HepG2 (cell line): ENCODE results near the gene CDC14A. TPM values are rescaled to one million over a fixed set of nuclear protein-coding genes. Genes with fewer than 3 reads are reported as not detected.

Experiments
- ETV5 ChIP-seq: IDR thresholded peaks from 2 replicates; pipeline ENCODE4 v1.6.1; 2018; ENCODE audit warnings: missing biosample characterization, missing genetic modification reagents, inconsistent platforms, borderline replicate concordance
- MYC ChIP-seq: sonication (generic); formaldehyde crosslinking; IDR thresholded peaks from 2 replicates; pipeline ENCODE4 v1.9.0; 2021; ENCODE audit warnings: missing genetic modification reagents, borderline replicate concordance
- NFYB ChIP-seq: sonication (generic); formaldehyde crosslinking; IDR thresholded peaks from 2 replicates; pipeline ENCODE4 v1.4.0; 2020; ENCODE audit warnings: missing genetic modification reagents
- PCBP2 ChIP-seq: fragments of 200-400 bp; formaldehyde crosslinking; optimal IDR thresholded peaks from 2 replicates; pipeline ENCODE3; 2018; ENCODE audit warnings: low read length, low read depth; ENCODE audit not compliant: poor library complexity, severe bottlenecking
- RNF2 ChIP-seq: fragments of 450-650 bp; conservative IDR thresholded peaks from 2 replicates; pipeline ENCODE4 v1.6.1; 2016; ENCODE audit warnings: low read depth
- ZFP62 ChIP-seq: sonication (generic); formaldehyde crosslinking; IDR thresholded peaks from 2 replicates; pipeline ENCODE4 v1.4.0; 2020; ENCODE audit warnings: missing genetic modification reagents
- ZNF276 ChIP-seq: sonication (generic); formaldehyde crosslinking; IDR thresholded peaks from 2 replicates; pipeline ENCODE4 v1.4.0; 2020; ENCODE audit warnings: mild to moderate bottlenecking, low read depth, missing genetic modification reagents
- ZNF34 ChIP-seq: sonication (generic); formaldehyde crosslinking; IDR thresholded peaks from 2 replicates; pipeline ENCODE4 v1.4.0; 2020; ENCODE audit warnings: mild to moderate bottlenecking, missing genetic modification reagents, borderline replicate concordance
- ZNF350 ChIP-seq: sonication (generic); formaldehyde crosslinking; IDR thresholded peaks from 2 replicates; pipeline ENCODE4 v1.4.0; 2020; ENCODE audit warnings: mild to moderate bottlenecking, low read depth, missing genetic modification reagents, borderline replicate concordance
- ZNF512 ChIP-seq: sonication (generic); formaldehyde crosslinking; IDR thresholded peaks from 2 replicates; pipeline ENCODE4 v1.4.0; 2020; ENCODE audit warnings: mild to moderate bottlenecking, missing genetic modification reagents
- ZNF646 ChIP-seq: sonication (generic); formaldehyde crosslinking; IDR thresholded peaks from 2 replicates; pipeline ENCODE4 v1.9.0; 2021; ENCODE audit warnings: mild to moderate bottlenecking, missing genetic modification reagents
- polyA plus RNA-seq, 8 experiments: library from polyadenylated mRNA; depleted of rRNA in 3 of 8; stranded (reverse) in 7 of 8; unstranded in 1 of 8; fragments of >200 nt; fragmentation: Illumina TruSeq in 4 of 8; extraction: Trizol in 4 of 8; gene quantifications; 2 replicates each; pipeline versions ENCODE4 v1.2.1 to v1.2.3, GENCODE V29; 2011 to 2016; ENCODE audit warnings: low read depth in 4 of 8, missing spikeins in 1 of 8, mixed read lengths in 1 of 8; ENCODE audit not compliant: insufficient read depth in 1 of 8
- total RNA-seq, 5 experiments: library from RNA; depleted of rRNA; stranded (reverse); fragments of >200 nt; fragmentation: Illumina TruSeq; extraction: Trizol; gene quantifications; 2 replicates each; pipeline ENCODE4 v1.2.3, GENCODE V29; 2016; ENCODE audit warnings: low read depth in 1 of 5
- TF ChIP-seq, protein P1 (sequence below): sonication (generic); formaldehyde crosslinking; IDR thresholded peaks from 2 replicates; pipeline ENCODE4 v1.5.1; 2020; ENCODE audit warnings: missing genetic modification reagents, mild to moderate bottlenecking, borderline replicate concordance

Gene CDC14A
- total and polyA plus RNA-seq, 2 of the 13 experiments (the other 11 are each of a cell fraction or from before 2014, with no cell fraction given) = 2.8 to 4.9 TPM

DNA sequence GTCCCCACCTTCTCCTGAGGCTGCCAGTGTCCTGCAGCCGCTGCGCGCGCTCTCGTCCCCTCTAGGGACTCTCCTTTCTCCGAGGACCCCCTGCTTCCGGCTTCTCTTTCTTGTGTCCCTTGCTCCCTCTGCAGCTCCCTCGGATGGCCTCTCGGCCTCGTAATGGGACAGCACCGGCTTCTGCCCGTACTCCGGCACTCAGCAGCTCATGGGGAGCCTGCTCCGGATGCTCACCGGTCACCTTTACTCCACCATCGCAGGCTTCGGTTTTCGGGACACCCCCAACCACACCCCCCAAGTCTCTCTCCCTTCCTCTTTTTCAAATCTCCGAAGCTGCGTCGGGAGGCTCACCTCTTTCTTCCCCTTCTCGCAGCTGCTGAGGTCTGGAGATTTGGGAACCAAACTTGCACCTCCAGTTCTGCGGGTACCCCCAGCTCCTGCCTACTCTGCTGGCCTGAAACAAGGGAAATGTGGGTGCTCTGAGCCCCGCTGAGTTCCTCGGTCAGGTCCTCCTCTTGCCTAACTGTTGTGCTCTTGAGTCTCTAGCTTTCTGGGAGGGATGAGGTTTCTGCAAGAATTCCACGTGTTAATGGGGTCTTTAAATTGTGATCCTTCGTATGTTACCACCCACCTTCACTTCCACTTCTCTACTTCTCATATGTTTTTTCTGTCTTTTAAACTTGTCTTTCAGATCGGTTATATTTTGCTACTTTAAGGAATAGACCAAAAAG is 930 bp downstream of the CDC14A start (continued):
- 0 out of 2 replicates have a peak, but pooled peaks have one; percentile 11 for TF ChIP-seq ZNF350 (CRISPR knock-in tag)
- no peak; the same call in 1 of the 2 replicates for TF ChIP-seq MYC
- TF ChIP-seq ZNF276 = no peak
- TF ChIP-seq, protein P1, sequence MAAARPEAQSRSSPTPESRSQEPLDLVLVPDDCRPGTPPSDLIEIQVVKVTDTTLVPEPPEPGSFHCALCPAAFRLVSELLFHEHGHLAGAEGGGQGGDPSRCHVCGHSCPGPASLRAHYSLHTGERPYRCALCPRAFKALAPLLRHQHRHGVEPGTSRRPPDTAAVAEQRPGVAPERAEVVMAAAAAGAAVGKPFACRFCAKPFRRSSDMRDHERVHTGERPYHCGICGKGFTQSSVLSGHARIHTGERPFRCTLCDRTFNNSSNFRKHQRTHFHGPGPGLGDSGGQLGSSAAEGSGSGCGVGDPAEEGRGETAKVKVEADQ = no peak
- no peak for TF ChIP-seq ZNF512 (CRISPR knock-in tag)
- TF ChIP-seq ETV5 = 0 out of 2 replicates have a peak, but pooled peaks have one; percentile 22
- TF ChIP-seq ZNF34 (CRISPR knock-in tag) = no peak
- TF ChIP-seq PCBP2 = no peak
- no peak for TF ChIP-seq RNF2
- no peak for TF ChIP-seq NFYB (CRISPR knock-in tag)
- TF ChIP-seq ZNF646 (CRISPR knock-in tag) = no peak
- TF ChIP-seq ZFP62 = no peak
